H1 (cell line): ENCODE results near the gene LYPD6B. TPM values are rescaled to one million over a fixed set of nuclear protein-coding genes. Genes with fewer than 3 reads are reported as not detected.

ENCODE experiments used
- BACH1 ChIP-seq: IDR thresholded peaks from 2 replicates; pipeline ENCODE4 v1.6.1; 2012; ENCODE audit warnings: low read length, improper control_type of control experiment
- MAFK ChIP-seq: IDR thresholded peaks from 2 replicates; pipeline ENCODE4 v1.6.1; 2012; ENCODE audit warnings: low read depth, mild to moderate bottlenecking, improper control_type of control experiment, low read length
- RXRA ChIP-seq: IDR thresholded peaks from 2 replicates; pipeline ENCODE4 v1.6.1; 2011; ENCODE audit warnings: low read depth, mild to moderate bottlenecking, low read length, moderate library complexity; ENCODE audit not compliant: insufficient read depth
- polyA plus RNA-seq, 7 experiments: library from polyadenylated mRNA; depleted of rRNA in 3 of 7; stranded (reverse) in 5 of 7; unstranded in 2 of 7; fragments of >200 nt in 5 of 7; fragments of 200-250 nt in 2 of 7; gene quantifications; 1 replicate in 5 of 7; 2 replicates in 1 of 7; 4 replicates in 1 of 7; pipeline versions ENCODE4 v1.2.1 to v1.2.3, GENCODE V29; 2011 to 2013; ENCODE audit warnings: missing spikeins in 2 of 7, mixed read lengths in 2 of 7
- total RNA-seq: library from RNA; stranded (reverse); fragmentation: NEBNext Ultra II Directional; extraction: Animal tissue kit (Norgen Biotek cat#: 25700); gene quantifications from 2 replicates; pipeline ENCODE4 v1.2.1, GENCODE V29; 2021

Gene LYPD6B
- total and polyA plus RNA-seq, 2 of the 8 experiments (the other 6 are each of a cell fraction or from before 2014, with no cell fraction given): 2.2 to 3.5 TPM

DNA sequence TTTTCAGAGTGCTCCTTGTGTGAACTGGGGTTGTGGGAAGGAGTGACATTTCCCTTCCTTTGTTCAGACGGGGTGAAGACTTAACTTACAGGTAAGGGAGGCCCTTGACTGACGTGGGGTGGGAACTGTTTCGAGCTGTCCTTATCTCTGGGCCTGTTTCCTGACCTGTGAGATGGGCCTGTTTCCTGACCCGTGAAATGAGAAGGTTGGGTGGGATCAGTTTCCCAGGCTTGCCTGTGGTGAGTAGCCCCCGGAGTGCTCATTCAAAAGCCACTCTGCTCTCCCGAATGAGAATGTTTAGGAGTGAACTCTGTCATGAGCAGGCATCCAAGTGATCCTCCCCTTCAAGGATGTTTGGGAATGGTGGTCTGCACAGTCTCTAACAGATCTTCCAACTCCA is 4.1 kb upstream of the LYPD6B start (continued):
- TF ChIP-seq RXRA: no peak
- TF ChIP-seq BACH1: no peak
- TF ChIP-seq MAFK: no peak
